ENCODE measurements around the gene C21orf58. TPM values are rescaled to one million over a fixed set of nuclear protein-coding genes. Genes with fewer than 3 reads are reported as not detected.
"Not testable (repeated sequence)": the region's sequence is repeated elsewhere in the genome, so short reads cannot be mapped to it uniquely, and the experiment has no call there.

Gene C21orf58
- 1 to 10 TPM in 2 of 4 donors, under 1 TPM in 2; 0.44 to 2.4 (median 0.91) TPM for total RNA-seq

DNA sequence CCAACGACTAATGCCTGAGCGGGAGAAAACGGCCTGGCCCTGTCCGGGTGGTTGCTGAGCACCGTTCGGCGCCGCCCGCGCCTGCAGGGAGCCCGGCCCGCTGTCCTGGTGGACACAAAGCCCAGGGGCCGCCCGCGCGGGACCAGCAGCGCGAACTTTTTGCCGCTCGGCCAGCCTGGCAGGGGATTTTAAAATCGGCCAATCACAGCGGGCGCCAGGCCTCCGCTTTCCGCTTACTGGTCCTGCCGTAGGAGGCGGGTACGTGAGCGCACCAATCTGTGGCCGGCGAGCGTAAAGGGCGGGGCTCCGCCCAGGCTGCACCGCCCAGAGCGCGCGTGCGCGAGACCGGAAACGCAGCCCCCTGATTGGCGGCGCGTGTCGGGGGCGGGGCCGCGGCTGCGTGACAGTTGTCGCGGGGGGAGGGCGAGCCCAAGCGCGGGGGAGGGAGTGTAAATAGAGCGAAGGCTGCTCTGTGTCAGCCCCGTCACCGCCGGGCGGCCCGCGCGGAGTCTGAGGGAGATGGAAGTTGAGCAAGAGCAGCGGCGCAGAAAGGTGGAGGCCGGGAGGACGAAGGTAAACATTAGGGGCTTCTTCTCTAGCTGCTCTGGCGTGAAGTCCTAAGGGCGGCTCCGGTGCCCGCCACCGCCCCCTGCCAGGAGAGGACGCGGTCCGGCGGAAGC, at the start of gene C21orf58, which contains the start of gene PCNT:
TSS of gene C21orf58 (minus strand) at position 161 of the 680 bp plus-strand sequence. CDS start 1,132 bp downstream, outside the sequence.
TSS of gene PCNT (plus strand) at position 447 of the 680 bp plus-strand sequence. CDS start at position 520, 73 bp downstream.
- ATAC-seq (ENCODE audit: low FRiP score): peak; percentile 97
- TF ChIP-seq, protein P1, sequence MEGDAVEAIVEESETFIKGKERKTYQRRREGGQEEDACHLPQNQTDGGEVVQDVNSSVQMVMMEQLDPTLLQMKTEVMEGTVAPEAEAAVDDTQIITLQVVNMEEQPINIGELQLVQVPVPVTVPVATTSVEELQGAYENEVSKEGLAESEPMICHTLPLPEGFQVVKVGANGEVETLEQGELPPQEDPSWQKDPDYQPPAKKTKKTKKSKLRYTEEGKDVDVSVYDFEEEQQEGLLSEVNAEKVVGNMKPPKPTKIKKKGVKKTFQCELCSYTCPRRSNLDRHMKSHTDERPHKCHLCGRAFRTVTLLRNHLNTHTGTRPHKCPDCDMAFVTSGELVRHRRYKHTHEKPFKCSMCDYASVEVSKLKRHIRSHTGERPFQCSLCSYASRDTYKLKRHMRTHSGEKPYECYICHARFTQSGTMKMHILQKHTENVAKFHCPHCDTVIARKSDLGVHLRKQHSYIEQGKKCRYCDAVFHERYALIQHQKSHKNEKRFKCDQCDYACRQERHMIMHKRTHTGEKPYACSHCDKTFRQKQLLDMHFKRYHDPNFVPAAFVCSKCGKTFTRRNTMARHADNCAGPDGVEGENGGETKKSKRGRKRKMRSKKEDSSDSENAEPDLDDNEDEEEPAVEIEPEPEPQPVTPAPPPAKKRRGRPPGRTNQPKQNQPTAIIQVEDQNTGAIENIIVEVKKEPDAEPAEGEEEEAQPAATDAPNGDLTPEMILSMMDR (IDR thresholded peaks at IDR 0.05): no peak
- peak; percentile 77 for DNase-seq (ENCODE audit: low spot score)

DNA sequence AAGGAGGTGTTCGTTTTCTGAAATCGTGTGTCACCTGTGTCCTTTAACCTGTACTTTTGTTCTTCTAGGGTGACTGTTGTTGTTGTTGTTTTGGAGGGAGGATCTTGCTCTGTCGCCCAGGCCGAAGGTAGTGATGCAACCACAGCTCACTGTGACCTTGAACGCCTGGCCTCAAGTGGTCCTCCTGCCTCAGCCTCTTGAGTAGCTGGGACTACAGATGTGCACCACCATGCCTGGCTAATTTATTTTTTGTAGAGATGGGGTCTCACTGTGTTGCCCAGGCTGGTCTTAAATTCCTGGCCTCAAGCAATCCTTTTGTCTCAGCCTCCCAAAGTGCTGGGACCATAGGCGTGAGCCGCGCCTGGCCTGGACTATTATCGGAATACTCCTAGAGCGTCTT, 49.3 kb upstream of the C21orf58 start:
- not testable (repeated sequence) for ATAC-seq (ENCODE audit: low FRiP score); DNase-seq (ENCODE audit: low spot score)

DNA sequence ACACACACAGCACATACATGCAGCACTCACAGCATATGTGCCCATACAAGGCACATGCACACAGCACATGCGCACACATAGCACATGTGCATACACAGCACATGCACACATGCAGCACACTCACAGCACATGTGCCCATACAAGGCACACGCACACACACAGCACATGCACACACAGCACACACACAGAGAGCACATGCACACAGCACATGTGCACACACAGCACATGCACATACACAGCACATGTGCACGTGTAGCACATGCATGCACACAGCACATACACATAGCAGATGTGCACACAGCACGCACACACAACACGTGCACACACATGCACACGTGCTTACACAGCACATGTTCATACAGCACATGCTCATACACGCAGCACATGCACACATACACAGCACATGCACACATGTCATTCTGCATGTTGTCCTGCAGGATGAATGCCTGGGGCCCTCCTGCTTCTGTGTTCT, 48.4 kb upstream of the C21orf58 start:
- no peak for DNase-seq (ENCODE audit: low spot score)
- ATAC-seq (ENCODE audit: low FRiP score): no peak
- TF ChIP-seq, protein P1 (IDR thresholded peaks at IDR 0.05): no peak

DNA sequence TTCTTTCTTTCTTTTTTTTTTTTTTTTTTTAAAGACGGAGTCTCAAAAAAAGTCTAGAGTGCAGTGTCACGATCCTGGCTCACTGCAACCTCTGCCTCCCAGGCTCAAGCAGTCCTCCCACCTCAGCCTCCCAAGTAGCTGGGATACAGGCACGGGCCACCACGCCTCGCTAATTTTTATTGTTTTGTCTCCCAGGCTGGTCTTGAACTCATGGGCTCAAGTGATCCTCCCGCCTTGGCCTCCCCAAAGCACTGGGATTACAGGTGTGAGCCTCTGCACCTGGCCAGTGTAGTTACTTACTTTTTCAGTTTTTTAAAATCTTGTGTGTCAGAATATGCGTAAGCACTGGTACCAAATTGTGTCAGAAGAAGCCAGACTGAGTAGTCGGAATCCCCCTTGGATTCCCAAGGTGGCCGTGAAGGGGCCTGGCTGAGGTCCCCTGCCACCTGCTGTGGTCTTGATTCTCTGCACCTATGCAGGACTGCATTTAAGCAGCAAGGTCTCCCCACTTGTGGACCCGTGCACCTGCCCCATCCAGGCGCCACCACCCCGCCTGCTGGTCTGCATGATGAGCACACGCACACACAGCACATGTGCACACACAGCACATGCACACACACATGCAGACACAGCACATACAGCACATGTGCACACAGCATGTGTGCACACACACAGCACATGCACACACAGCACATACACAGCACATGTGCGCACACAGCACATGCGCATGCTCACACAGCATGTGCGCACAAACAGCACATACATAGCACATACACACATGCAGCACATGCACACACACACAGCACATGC, 47.7 kb upstream of the C21orf58 start:
- DNase-seq (ENCODE audit: low spot score) (no peak), ATAC-seq (ENCODE audit: low FRiP score) (no peak)
- TF ChIP-seq, protein P1 (IDR thresholded peaks at IDR 0.05): no peak

DNA sequence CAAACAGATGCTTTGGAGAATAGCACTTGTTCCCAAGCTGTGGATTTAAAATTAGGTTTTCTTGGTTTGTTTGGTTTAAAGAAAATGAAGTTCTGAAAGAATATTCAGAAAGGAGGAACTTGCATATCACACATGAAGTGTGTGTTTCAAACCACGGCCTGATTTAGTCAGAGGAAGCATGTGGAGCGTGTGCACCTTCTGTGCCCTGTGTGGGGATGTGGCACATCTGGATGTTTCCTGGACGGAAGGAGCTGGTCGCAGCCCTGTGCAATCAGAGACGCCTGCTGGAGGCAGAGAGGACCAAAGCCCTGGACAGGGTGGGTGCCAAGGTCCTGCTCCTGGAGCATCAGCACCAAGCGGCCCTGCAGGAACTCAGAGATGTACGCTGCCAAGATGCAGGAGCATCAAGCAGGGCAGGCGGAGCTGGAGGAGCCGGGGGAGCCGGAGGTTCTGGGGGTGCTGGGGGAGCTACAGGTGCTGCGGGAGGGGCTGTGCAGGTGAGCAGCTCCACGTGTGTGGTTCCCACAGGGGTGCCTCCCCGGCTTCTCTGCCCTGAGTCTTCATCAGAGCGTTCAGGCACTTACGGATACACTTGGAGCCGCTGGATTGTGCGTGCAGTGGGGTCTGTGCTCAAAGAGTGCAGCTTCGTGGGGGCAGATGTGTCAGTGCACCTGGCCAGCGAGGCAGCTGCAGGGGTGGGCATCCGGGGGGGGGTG, 46.0 kb upstream of the C21orf58 start:
- TF ChIP-seq, protein P1 (IDR thresholded peaks at IDR 0.05): no peak
- no peak for DNase-seq (ENCODE audit: low spot score)
- ATAC-seq (ENCODE audit: low FRiP score): no peak

DNA sequence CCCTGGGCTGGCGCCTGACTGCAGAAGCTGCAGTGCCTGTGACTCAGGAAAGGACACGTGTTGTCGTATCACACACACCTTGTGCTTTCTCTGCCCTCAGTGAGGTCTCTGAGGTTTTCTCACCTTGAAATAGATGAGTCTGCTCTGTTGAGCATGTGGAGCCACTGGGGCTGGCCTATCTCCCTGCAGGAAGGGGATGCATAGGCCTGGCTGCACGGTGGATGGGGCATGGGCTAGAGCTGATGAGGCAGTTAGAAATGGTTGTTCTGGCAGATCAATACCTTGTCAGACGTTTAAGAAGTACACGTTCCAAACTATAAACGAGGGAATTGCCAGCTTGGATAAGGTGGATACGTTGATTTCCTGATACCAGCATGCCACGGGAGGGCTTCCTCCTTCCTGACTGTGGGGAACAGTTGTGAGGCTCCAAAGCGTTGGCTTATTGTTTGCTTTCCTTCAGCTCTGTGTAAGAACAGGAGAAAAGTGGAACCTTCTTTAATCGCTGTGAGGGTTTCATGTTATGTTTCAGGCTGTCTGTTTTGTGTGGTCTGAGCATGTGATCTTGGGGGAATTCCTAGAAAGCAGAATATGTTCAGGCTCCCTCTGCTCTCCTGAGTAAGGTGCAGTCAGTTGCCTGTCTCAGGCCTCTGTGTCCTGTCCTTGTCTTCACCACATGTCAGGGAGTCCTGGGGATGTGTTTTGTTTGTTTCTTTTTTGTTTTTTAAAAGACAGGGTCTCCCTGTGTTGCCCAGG, 45.0 kb upstream of the C21orf58 start:
- ATAC-seq (ENCODE audit: low FRiP score): no peak
- DNase-seq (ENCODE audit: low spot score): no peak
- TF ChIP-seq, protein P1 (IDR thresholded peaks at IDR 0.05): no peak
